ENCODE data around the gene FAM168B.

Gene FAM168B

GRCh38 chr2:131037398-131038257, 55.6 kb downstream of the FAM168B start:
- Histone ChIP-seq H3K4me1 (ENCODE audit: control insufficient read depth, insufficient read depth, low read length) (peaks cover 10% of the 10 kb centered on the region; the same call in 1 of the 2 replicates), H3K9me3 (ENCODE audit: control insufficient read depth, insufficient read depth, low read length) (no peaks in the 10 kb centered on the region), H3K4me3 (ENCODE audit: low read depth, low read length) (no peak overlapping the region), H3K36me3 (ENCODE audit: control insufficient read depth, insufficient read depth, low read length) (no peaks in the 10 kb centered on the region), H3K27me3 (ENCODE audit: control insufficient read depth, insufficient read depth, low read length) (peaks cover 36% of the 10 kb centered on the region), H3K27ac (ENCODE audit: low read depth, low read length) (no peak overlapping the region), H3K9ac (ENCODE audit: low read depth, low read length) (no peak overlapping the region)

DNA sequence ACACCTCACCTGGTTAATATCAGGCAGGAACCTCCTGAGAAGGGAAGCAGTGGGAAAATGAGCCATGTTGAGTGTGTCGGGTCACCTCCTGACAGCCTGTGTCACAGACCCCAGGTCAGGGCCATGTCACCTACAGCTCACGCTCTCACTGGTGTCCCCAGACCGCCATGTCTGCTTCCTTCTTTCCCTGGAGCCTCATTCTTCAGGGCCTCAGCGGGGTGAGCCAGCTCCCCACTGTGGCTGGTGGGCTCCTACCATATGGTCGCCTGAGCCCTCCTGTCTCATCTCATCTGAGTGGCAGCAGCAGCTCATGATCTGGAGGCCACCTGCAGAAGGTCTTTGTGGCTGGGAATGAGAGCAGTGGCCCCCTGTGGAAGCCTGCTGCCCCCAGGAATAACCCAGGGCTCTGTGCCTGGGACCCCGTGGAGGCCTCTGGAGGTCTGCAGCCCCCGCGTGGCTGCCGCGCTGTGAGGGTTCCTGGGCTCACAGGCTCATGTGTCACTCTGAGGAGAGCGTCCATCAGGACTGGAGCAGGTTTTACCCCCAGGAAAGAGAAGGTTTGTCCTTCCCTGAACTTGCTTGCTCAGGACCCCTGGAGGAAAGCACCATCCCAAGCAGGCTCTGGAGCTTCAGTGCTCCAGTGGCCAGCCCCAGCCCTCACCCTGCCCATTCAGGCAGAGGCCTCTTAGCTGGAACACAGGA, 56.4 kb downstream of the FAM168B start:
- Histone ChIP-seq H3K4me3 (ENCODE audit: low read depth, low read length) (no peak overlapping the region), H3K9ac (ENCODE audit: low read depth, low read length) (no peak overlapping the region), H3K27me3 (ENCODE audit: control insufficient read depth, insufficient read depth, low read length) (peaks cover 36% of the 10 kb centered on the region), H3K27ac (ENCODE audit: low read depth, low read length) (no peak overlapping the region), H3K36me3 (ENCODE audit: control insufficient read depth, insufficient read depth, low read length) (no peaks in the 10 kb centered on the region), H3K9me3 (ENCODE audit: control insufficient read depth, insufficient read depth, low read length) (no peaks in the 10 kb centered on the region), H3K4me1 (ENCODE audit: control insufficient read depth, insufficient read depth, low read length) (peaks cover 10% of the 10 kb centered on the region; the same call in 1 of the 2 replicates)

GRCh38 chr2:131036269-131036668, 57.0 kb downstream of the FAM168B start:
- Histone ChIP-seq H3K27ac (ENCODE audit: low read depth, low read length) (no peak overlapping the region), H3K9ac (ENCODE audit: low read depth, low read length) (no peak overlapping the region), H3K4me3 (ENCODE audit: low read depth, low read length) (no peak overlapping the region), H3K9me3 (ENCODE audit: control insufficient read depth, insufficient read depth, low read length) (no peaks in the 10 kb centered on the region), H3K4me1 (ENCODE audit: control insufficient read depth, insufficient read depth, low read length) (peaks cover 10% of the 10 kb centered on the region; the same call in 1 of the 2 replicates), H3K36me3 (ENCODE audit: control insufficient read depth, insufficient read depth, low read length) (no peaks in the 10 kb centered on the region), H3K27me3 (ENCODE audit: control insufficient read depth, insufficient read depth, low read length) (peaks cover 36% of the 10 kb centered on the region)

DNA sequence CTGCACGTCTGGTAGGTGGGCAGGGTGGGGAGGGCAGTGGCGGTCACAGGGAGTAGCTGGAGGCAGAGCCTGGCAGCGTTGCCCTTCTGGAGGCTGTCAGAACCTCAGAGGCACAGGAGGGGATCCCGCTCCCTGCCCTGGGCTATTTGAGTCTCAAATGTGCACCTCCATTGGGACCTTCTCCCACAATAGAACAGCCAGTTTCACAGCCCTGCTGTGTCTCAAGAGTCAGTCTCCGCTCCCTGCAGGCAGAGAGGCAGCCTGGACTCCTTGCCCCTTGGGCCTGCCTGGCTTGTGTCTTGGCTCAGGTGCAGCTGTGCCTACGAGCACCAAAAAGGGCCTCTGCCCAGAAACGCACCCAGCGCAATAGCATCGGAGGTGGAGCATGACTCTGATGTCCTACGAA, 57.4 kb downstream of the FAM168B start:
- peak overlapping the region; percentile 63; the same call in 1 of the 2 replicates for H3K4me3 ChIP-seq (ENCODE audit: low read depth, low read length)
- no peaks in the 10 kb centered on the region for H3K9me3 ChIP-seq (ENCODE audit: control insufficient read depth, insufficient read depth, low read length)
- H3K4me1 ChIP-seq (ENCODE audit: control insufficient read depth, insufficient read depth, low read length), result peaks cover 10% of the 10 kb centered on the region; the same call in 1 of the 2 replicates
- H3K9ac ChIP-seq (ENCODE audit: low read depth, low read length), result no peak overlapping the region
- no peaks in the 10 kb centered on the region for H3K36me3 ChIP-seq (ENCODE audit: control insufficient read depth, insufficient read depth, low read length)
- H3K27me3 ChIP-seq (ENCODE audit: control insufficient read depth, insufficient read depth, low read length), result peaks cover 36% of the 10 kb centered on the region
- H3K27ac ChIP-seq (ENCODE audit: low read depth, low read length), result no peak overlapping the region

DNA sequence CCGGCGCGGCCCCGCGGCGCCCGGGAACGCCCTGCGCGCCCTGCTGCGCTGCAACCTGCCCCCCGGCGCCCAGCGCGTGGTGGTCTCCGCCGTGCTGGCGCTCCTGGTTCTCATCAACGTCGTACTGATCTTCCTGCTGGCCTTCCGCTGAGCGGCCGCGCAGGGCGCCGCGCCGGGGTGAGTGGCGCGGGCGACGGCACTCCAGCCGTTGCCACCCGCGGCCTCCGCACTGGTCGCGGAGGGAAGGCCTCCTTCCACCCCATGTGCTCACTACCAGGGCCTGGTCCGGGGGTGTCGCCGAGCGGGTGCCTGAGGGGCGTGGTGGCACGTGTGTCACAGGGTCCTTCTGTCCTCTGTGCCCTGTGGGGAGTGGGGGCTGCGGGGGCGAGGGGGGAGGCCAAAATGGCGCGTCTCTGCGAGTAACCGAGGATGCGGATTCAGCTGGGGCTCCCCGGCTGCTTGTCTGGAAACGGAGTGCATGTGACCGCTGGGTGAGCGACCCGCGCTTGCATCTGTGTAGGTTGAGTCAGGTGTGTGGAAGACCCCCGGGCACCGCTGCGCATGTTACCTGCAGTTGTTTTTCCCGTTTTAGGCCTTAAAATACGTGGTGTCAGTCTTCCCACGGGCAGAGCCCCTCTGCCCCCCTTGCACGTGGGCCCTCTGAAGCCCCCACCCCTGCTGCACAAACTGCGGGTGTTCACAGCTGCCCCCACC, 58.0 kb downstream of the FAM168B start:
- Histone ChIP-seq H3K9me3 (ENCODE audit: control insufficient read depth, insufficient read depth, low read length) (no peaks in the 10 kb centered on the region), H3K4me3 (ENCODE audit: low read depth, low read length) (peak overlapping the region; percentile 63; the same call in 1 of the 2 replicates), H3K27me3 (ENCODE audit: control insufficient read depth, insufficient read depth, low read length) (peaks cover 36% of the 10 kb centered on the region), H3K9ac (ENCODE audit: low read depth, low read length) (no peak overlapping the region), H3K36me3 (ENCODE audit: control insufficient read depth, insufficient read depth, low read length) (no peaks in the 10 kb centered on the region), H3K27ac (ENCODE audit: low read depth, low read length) (no peak overlapping the region), H3K4me1 (ENCODE audit: control insufficient read depth, insufficient read depth, low read length) (peaks cover 10% of the 10 kb centered on the region; the same call in 1 of the 2 replicates)

DNA sequence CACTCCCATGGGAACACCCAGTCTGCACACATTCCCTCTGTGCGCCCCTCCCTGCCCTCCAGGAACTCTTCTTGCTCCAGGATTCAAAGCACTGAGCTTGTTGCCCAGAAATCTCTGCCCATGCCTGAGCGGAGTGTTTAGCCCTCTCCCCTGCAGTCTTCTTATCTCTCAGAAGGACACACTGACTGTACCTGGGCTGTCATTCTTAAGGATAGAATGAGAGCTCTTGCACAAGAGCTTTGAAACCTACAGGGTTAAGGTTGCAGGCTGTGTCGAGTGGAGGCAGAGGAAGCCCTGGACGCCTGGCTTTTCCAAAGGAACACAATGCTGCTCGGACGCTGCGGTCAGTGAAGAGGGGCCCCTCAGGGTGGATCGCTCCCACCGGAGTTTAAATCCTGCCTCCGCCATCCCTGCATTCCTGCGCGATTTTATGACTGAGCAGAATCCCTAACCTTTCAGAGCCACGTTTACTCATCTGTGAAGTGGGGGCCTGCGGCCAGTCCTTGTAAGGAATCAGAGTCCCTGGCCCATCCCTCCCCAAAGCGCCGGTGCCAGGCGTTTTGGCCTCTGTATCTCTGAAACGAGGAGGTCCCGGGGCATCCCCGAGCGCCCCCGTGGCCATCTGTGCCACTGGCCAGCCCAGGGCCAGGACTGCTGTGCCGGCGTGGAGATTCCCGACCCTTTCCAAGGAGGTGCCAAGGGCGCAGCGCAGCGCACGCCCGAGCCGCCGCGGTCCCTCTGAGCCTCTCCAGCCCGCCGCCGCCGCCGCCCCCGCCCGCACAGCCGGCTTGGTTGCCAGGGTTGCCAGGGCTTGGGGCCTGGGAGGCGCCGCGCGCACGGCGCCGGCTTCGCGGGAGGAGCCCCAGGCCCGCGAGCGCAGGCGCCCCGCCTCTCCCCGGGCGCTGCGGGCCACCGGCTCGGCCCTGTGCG, 58.9 kb downstream of the FAM168B start:
- peaks cover 10% of the 10 kb centered on the region; the same call in 1 of the 2 replicates for H3K4me1 ChIP-seq (ENCODE audit: control insufficient read depth, insufficient read depth, low read length)
- H3K4me3 ChIP-seq (ENCODE audit: low read depth, low read length), result peak overlapping the region; percentile 63
- H3K9me3 ChIP-seq (ENCODE audit: control insufficient read depth, insufficient read depth, low read length), result no peaks in the 10 kb centered on the region
- H3K27ac ChIP-seq (ENCODE audit: low read depth, low read length), result no peak overlapping the region
- H3K27me3 ChIP-seq (ENCODE audit: control insufficient read depth, insufficient read depth, low read length), result peaks cover 36% of the 10 kb centered on the region
- H3K36me3 ChIP-seq (ENCODE audit: control insufficient read depth, insufficient read depth, low read length), result no peaks in the 10 kb centered on the region
- H3K9ac ChIP-seq (ENCODE audit: low read depth, low read length), result no peak overlapping the region

DNA sequence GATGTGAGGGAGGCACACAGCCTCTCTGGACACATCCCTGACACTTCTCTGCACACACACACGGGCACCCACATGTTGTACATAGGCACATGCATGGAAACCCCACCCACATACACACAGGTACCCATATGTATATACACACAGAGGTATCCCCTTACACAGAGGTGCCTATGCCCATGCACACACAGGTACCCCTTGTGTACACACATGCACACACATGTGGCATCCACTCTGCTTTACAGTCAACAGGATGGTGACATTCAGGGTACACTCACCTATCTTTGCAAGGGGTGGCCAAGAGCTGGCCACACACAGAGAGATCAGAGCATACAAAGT, 59.5 kb downstream of the FAM168B start:
- Histone ChIP-seq H3K4me3 (ENCODE audit: low read depth, low read length) (0 out of 2 replicates have a peak overlapping the region, but pooled peaks have one; percentile 63), H3K36me3 (ENCODE audit: control insufficient read depth, insufficient read depth, low read length) (no peaks in the 10 kb centered on the region), H3K9ac (ENCODE audit: low read depth, low read length) (no peak overlapping the region), H3K27ac (ENCODE audit: low read depth, low read length) (no peak overlapping the region), H3K27me3 (ENCODE audit: control insufficient read depth, insufficient read depth, low read length) (peaks cover 36% of the 10 kb centered on the region), H3K4me1 (ENCODE audit: control insufficient read depth, insufficient read depth, low read length) (peaks cover 10% of the 10 kb centered on the region; the same call in 1 of the 2 replicates), H3K9me3 (ENCODE audit: control insufficient read depth, insufficient read depth, low read length) (no peaks in the 10 kb centered on the region)

GRCh38 chr2:131032393-131032836, 60.8 kb downstream of the FAM168B start:
- no peaks in the 10 kb centered on the region for H3K36me3 ChIP-seq (ENCODE audit: control insufficient read depth, insufficient read depth, low read length)
- H3K27me3 ChIP-seq (ENCODE audit: control insufficient read depth, insufficient read depth, low read length), result peaks cover 36% of the 10 kb centered on the region
- H3K4me3 ChIP-seq (ENCODE audit: low read depth, low read length), result no peak overlapping the region
- H3K27ac ChIP-seq (ENCODE audit: low read depth, low read length), result no peak overlapping the region
- H3K9me3 ChIP-seq (ENCODE audit: control insufficient read depth, insufficient read depth, low read length), result no peaks in the 10 kb centered on the region
- peaks cover 10% of the 10 kb centered on the region; the same call in 1 of the 2 replicates for H3K4me1 ChIP-seq (ENCODE audit: control insufficient read depth, insufficient read depth, low read length)
- H3K9ac ChIP-seq (ENCODE audit: low read depth, low read length), result no peak overlapping the region

DNA sequence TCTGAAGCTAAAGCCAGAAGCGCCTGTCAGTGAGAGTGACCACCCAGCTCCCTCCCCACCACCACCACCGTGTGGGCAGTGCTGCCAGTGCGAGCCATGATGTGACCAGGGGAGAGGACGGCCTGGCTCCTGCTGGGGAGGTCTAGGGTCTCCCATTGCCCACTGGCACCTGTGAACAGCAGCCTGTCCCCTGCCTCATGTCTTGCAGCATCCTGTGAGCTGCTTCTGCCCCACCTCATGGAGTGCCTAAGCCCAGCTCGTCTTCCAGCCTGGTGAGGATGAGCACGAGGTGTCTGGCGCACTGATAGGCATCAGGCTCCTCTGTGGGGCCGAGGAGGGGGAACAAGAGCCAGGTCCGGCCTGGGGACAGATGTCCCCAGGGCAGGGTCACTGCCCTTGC, 61.4 kb downstream of the FAM168B start:
- no peaks in the 10 kb centered on the region for H3K9me3 ChIP-seq (ENCODE audit: control insufficient read depth, insufficient read depth, low read length)
- no peak overlapping the region for H3K9ac ChIP-seq (ENCODE audit: low read depth, low read length)
- H3K4me1 ChIP-seq (ENCODE audit: control insufficient read depth, insufficient read depth, low read length), result peaks cover 10% of the 10 kb centered on the region; the same call in 1 of the 2 replicates
- H3K4me3 ChIP-seq (ENCODE audit: low read depth, low read length), result no peak overlapping the region
- H3K27ac ChIP-seq (ENCODE audit: low read depth, low read length), result no peak overlapping the region
- H3K27me3 ChIP-seq (ENCODE audit: control insufficient read depth, insufficient read depth, low read length), result peaks cover 36% of the 10 kb centered on the region
- H3K36me3 ChIP-seq (ENCODE audit: control insufficient read depth, insufficient read depth, low read length), result no peaks in the 10 kb centered on the region

DNA sequence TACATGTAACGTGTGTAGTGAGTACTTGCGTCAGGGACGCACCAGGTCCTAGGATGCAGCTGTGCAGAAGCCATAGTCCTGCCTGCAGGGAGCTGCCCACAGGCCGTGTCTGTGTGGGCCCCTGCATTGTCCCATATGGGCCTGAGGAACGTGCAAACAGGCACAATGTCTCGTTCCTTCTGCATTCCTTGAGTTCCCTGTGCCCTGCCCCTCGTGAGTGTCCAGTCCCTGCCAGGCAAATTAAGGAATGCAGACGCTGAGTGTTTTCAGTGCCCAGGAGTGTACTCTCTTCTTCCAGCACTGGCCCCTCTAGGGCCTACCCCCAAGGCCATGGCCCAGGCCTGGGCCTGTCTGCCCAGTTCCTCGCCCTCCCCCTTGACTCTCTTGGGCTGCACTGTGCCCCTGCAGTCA, 61.8 kb downstream of the FAM168B start:
- Histone ChIP-seq H3K27ac (ENCODE audit: low read depth, low read length) (no peak overlapping the region), H3K9ac (ENCODE audit: low read depth, low read length) (no peak overlapping the region), H3K4me1 (ENCODE audit: control insufficient read depth, insufficient read depth, low read length) (peaks cover 10% of the 10 kb centered on the region; the same call in 1 of the 2 replicates), H3K4me3 (ENCODE audit: low read depth, low read length) (no peak overlapping the region), H3K9me3 (ENCODE audit: control insufficient read depth, insufficient read depth, low read length) (no peaks in the 10 kb centered on the region), H3K27me3 (ENCODE audit: control insufficient read depth, insufficient read depth, low read length) (peaks cover 32% of the 10 kb centered on the region), H3K36me3 (ENCODE audit: control insufficient read depth, insufficient read depth, low read length) (no peaks in the 10 kb centered on the region)

All from HUES48 (cell line).